IMR-90 (cell line): ENCODE data around the gene FOXC1.

Source experiments
- BHLHE40 ChIP-seq: fragments of 150-350 bp; IDR thresholded peaks from 2 replicates; pipeline ENCODE4 v1.6.1; 2016; ENCODE audit warnings: mild to moderate bottlenecking, low read depth, low read length
- CEBPB ChIP-seq: IDR thresholded peaks from 2 replicates; pipeline ENCODE4 v1.6.1; 2012; ENCODE audit warnings: low read depth, low read length, improper control_type of control experiment
- CTCF ChIP-seq: conservative IDR thresholded peaks from 2 replicates; pipeline ENCODE4 v1.5.1; 2012; ENCODE audit warnings: mild to moderate bottlenecking, low read depth, low read length, improper control_type of control experiment
- ELK1 ChIP-seq: fragments of 150-350 bp; IDR thresholded peaks from 2 replicates; pipeline ENCODE4 v1.6.1; 2016; ENCODE audit warnings: low read depth, mild to moderate bottlenecking, low read length, moderate library complexity, borderline replicate concordance
- FOS ChIP-seq: fragments of 150-350 bp; IDR thresholded peaks from 2 replicates; pipeline ENCODE4 v1.6.1; 2016; ENCODE audit warnings: low read depth, low read length
- MAZ ChIP-seq: IDR thresholded peaks from 2 replicates; pipeline ENCODE4 v1.6.1; 2012; ENCODE audit warnings: low read depth, mild to moderate bottlenecking, low read length, improper control_type of control experiment, moderate library complexity, borderline replicate concordance
- MXI1 ChIP-seq: IDR thresholded peaks from 2 replicates; pipeline ENCODE4 v1.6.1; 2012; ENCODE audit warnings: low read depth, mild to moderate bottlenecking, low read length, moderate library complexity, borderline replicate concordance
- NFE2L2 ChIP-seq: fragments of 150-350 bp; IDR thresholded peaks from 2 replicates; pipeline ENCODE4 v1.6.1; 2016; ENCODE audit warnings: low read depth, mild to moderate bottlenecking, low read length
- POLR2A ChIP-seq: IDR thresholded peaks from 2 replicates; pipeline ENCODE4 v1.6.1; 2012; ENCODE audit warnings: mild to moderate bottlenecking, low read depth, low read length
- RAD21 ChIP-seq: IDR thresholded peaks from 2 replicates; pipeline ENCODE4 v1.6.1; 2012; ENCODE audit warnings: low read length, improper control_type of control experiment
- RCOR1 ChIP-seq: IDR thresholded peaks from 2 replicates; pipeline ENCODE4 v1.6.1; 2012; ENCODE audit warnings: mild to moderate bottlenecking, low read length, improper control_type of control experiment; ENCODE audit not compliant: insufficient replicate concordance
- RFX5 ChIP-seq: IDR thresholded peaks from 2 replicates; pipeline ENCODE4 v1.8.0; 2012; ENCODE audit warnings: low read depth, mild to moderate bottlenecking, low read length, moderate library complexity
- SMC3 ChIP-seq: fragments of 150-350 bp; IDR thresholded peaks from 2 replicates; pipeline ENCODE4 v1.6.1; 2016; ENCODE audit warnings: low read depth, mild to moderate bottlenecking, antibody characterized with exemption, low read length, moderate library complexity
- USF2 ChIP-seq: fragments of 150-350 bp; IDR thresholded peaks from 2 replicates; pipeline ENCODE4 v1.6.1; 2017; ENCODE audit warnings: mild to moderate bottlenecking, antibody characterized with exemption, low read length, low read depth

- TF ChIP-seq NFE2L2 (no peak), SMC3 (no peak), RAD21 (no peak), MAZ (no peak), CTCF (no peak), CEBPB (no peak), BHLHE40 (no peak), MXI1 (no peak), POLR2A (no peak), ELK1 (no peak), RCOR1 (no peak), RFX5 (no peak), FOS (no peak), USF2 (no peak)
Measured at GRCh38 chr6:1574890-1575209, 34.9 kb upstream of the FOXC1 start.
